NCI-H460 (cell line): ENCODE measurements around the gene ANKRD40. TPM values are rescaled to one million over a fixed set of nuclear protein-coding genes. Genes with fewer than 3 reads are reported as not detected.
"Not testable (repeated sequence)": the region's sequence is repeated elsewhere in the genome, so short reads cannot be mapped to it uniquely, and the experiment has no call there.

Experiments
- DNase-seq: peaks from one replicate; pipeline ENCODE4 v3.0.0-alpha.2; 2016; ENCODE audit warnings: low read depth; ENCODE audit errors: extremely low read depth
- total RNA-seq: library from RNA; depleted of rRNA; stranded (reverse); fragments of >200 nt; shearing (Covaris generic); gene quantifications from 2 replicates; pipeline ENCODE4 v1.2.3, GENCODE V29; 2014

The ANKRD40 gene
- total RNA-seq, 1 experiment from 2014 or later = 54.5 TPM

DNA sequence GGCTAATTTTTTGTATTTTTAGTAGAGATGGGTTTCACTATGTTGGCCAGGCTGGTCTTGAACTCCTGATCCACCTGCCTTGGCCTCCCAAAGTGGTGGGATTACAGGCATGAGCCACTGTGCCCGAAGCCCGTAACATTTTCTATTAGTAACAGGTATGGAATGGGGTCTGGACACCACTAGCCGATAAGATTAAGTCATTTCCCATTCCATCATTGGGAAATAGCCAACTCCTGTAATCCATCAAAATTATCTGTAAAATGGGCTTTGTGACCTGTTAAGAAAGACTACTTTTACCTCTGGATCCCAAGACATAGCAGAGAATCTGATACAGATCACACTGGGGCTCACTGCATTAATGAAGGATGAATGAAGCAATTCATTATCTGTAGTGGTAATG lies 7.8 kb upstream of the ANKRD40 start:
- DNase-seq = no peak

DNA sequence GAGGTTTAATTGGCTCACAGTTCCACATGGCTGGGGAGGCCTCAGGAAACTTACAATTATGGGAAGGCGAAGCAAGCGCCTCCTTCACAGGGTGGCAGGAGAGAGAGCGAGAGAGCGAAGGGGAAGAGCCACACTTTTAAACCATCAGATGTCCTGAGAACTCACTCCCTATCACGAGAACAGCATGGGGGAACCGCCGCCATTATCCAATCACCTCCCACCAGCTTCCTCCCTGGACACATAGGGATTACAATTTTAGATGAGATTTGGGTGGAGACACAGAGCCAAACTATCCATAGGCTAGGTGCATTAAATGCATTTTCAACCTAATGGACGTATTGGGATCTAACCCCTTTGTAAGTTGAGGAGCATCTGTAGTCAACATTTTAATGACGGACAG lies 4.9 kb upstream of the ANKRD40 start:
- no peak for DNase-seq

DNA sequence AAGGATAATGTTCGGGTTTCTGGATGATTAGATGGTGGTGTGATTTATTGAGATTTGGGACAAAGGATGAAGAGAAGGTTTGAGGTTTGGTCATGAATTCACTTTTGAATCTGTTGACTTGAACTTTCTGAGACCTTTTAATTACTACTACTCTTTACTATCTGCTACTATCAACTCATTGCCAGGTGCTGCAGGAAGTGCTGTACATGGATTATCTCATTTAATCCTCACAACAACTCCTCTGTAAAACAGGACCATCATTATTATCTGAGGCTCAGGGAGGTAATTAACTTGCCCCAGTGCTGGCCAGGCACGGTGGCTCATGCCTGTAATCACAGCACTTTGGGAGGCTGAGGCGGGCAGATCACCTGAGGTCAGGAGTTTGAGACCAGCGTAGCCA lies 2.9 kb upstream of the ANKRD40 start:
- DNase-seq = no peak

DNA sequence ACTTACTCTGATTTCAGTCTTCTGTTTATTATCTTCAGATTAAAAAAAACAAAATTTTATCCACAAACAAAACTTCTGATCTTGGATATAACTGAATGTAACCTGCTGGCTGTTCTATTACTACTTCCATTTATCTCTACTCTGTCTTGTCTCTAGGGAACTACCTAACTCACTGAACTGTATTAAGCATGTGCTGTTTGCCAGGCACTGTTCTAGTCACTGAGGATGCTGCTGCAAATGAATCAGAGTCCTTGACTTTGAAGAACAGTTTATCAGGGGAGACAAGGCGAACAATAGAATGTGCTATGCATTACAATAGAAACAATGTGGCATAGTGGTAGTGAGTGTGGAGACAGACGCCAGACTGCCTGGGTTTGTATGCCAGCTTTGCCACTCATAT lies 2.3 kb upstream of the ANKRD40 start:
- no peak for DNase-seq

DNA sequence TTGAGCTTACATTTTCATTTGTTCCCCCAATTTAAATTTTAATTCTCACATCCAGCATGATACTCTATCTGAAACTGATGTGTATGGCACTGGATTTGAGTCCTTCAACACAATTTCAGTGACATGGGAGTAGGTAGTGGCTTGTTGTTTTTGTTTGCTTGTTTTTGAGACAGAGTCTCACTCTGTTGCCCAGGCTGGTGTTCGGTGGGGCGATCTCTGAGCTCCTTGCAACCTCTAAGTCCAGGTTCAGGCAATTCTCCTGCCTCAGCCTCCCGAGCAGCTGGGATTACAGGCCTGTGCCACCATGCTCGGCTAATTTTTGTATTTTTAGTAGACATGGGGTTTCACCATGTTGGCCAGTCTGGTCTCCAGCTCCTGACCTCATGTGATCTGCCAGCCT lies 1.3 kb upstream of the ANKRD40 start:
- not testable (repeated sequence) for DNase-seq

DNA sequence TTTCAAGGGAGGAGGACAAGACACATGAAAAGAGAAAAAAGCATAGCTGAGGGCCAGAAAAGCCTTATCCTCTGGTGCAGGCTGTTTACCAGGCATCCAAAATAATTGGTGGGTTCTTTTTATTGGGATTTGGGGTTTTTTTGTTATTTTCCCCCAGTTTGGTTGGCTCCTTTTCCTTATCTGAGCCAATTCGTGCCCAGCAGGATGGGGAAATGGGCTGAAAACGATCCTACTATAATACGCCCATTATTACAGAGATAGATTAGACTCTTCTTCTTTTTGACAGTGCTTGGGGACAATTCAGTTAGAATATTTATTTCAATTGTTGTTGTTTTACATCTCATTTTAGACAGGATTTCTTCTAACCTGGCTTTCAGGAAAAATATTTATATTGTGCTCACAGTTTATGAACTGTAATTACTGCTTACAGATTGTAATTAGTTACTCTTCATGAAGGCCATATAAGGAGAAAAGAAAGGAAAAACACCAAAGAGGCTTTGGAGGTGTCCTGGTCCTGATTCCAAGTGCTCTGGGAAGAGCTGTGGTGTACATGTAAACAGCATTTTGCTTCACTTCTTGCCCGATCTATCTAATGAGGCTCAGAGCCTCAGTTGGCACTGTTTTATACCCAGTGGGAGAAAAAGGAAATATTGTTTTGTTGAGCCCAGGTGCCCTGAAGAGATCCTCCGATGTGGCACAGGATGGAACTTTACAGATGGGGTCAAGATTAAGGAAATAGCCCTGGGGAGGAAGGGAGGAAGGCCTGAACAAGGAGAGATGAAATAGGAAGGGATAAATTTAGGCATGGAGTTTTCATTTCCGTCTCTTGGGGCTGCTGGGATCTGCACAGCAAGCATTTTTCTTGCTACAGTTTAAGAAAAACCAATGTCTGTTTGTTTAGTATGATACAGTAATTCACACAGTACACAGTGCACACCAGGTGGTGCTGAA lies 611 bp upstream of the ANKRD40 start:
- DNase-seq = no peak

DNA sequence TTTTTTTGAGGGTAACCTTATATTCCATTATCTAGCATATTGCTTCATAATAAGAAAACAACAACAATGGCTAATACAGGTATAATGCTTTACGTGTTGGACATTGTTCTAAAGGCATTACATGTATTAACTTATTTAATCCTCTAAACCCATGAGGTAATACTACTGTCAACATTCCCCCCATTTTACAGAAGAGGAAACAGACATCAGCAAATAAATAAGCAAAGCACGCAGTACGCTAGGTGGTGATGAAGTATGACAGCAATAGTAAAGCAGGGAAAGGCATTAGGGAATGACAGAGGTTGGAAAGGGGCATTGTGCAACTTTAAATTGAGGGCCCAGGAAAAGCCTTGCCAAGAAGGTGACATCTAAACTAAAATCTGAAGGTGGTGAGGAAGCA lies 4.6 kb downstream of the ANKRD40 start:
- no peak for DNase-seq

DNA sequence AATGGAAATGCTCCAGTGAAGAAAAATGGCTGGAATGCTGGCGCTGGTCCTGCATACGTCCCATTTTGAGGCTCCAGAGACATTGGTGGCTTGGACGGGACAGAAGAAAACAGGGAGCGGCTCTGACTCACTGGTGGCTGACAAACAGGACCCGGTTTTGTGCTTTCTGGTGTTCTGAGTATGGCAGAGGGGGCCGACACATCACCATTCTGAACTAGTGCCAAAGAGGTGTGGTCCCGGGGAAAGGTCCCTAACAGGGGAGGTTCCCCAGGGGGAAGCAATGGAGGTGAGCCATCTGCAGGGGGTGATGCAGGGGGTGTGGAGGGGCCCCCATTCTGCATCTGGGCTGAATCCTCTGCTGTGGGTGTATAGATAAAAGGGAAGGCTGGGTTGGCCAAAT lies 8.3 kb downstream of the ANKRD40 start:
- DNase-seq = no peak

DNA sequence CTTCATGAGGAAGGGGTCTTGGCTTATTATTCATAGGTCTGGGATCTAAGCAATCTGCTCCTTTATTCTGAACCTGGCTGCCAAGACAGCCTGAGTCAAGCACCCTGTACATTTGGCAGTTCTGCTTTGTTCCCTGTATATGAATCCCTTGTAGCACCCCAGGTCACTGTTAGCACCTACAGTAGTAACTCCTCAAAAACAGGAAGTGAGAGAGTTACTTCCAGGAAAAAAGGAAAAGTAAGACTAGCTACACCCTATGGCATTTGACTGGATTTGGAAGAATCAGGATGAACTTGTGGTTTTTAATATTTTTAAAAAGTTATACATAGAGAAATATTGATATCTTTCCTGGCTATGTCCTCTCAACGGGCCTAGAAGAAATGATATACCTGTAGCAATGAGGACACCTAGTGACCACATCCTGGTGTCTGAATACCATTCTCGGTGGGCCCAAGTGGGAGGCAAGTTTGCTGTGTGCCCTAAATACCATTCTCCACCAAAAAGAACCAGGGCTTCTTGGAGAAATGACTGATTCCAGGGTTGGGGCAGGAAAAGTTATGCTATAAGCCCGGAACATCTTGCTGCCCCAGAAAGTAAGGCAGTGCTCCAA lies 9.9 kb downstream of the ANKRD40 start:
- no peak for DNase-seq

DNA sequence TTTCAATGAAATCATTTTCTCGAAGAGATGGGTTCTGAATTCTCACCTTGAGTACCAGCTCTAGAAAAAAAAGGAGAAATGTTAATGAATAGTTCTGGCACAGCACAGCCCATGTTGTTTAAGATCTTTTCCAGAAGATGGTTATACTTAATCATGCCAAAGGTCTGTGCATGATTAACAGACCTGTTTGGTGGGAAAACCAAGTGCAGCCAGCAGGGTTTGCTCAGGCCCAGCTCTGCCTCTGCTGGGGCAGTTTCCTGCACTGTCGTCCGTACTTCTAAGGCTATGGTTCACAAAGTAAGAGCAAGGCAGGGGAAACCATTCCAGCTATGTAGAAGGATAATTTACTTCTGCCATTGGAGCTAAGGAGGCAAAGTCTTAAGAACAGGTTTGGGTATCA lies 10.7 kb downstream of the ANKRD40 start:
- no peak for DNase-seq

DNA sequence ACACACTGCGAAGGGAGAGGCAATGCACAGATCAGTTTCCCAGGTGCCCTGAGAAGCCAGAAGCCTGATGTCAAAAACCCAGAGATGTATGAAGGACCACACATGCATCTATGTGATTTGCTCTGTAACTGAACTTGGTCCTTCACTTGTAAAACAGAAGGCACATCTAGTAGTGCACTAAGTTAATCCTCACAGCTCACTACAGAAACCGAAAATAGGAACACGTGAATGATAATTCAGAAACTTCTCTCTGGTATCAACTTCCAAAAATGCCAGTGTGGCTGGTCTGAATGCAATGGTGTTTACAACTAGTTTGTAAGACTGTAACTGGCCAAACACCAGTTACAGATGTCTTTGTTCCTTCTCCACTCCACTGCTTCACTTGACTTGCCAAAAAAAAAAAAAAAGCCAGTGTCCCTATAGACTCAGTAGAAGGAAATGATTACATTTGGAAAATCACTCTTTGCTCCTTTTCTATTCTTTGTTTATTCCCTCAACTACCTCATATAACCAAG lies 11.3 kb downstream of the ANKRD40 start:
- DNase-seq = no peak

DNA sequence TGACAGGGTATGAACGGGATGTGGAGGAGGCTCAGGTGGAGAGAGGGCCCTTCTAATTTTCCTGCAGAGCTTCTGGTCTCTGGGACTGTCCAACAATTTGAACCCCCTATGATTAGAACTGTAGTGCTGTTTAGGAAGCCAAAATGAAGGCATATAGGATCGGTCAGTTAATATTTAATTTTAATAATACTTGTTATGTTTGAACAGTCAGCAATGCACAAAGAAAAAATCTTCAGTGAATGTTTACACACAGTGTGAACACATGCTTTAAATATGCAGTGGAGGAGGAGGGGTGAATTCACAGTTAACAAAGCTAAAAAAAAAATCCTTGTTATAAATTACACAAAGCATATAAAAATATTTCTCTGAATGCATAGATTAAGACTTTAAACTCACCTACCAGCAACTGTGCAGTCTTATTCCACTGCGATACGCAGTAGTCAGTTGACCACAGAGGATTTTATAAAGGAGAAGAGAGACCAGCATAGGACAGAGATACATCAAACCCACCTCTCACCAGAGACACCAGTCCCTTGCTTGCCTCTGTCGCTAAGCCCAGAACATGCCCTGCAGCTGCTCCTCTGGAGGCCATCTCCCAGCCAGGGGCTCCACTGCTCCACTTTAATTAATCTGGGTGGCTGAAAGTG lies 14.6 kb downstream of the ANKRD40 start:
- DNase-seq = no peak

DNA sequence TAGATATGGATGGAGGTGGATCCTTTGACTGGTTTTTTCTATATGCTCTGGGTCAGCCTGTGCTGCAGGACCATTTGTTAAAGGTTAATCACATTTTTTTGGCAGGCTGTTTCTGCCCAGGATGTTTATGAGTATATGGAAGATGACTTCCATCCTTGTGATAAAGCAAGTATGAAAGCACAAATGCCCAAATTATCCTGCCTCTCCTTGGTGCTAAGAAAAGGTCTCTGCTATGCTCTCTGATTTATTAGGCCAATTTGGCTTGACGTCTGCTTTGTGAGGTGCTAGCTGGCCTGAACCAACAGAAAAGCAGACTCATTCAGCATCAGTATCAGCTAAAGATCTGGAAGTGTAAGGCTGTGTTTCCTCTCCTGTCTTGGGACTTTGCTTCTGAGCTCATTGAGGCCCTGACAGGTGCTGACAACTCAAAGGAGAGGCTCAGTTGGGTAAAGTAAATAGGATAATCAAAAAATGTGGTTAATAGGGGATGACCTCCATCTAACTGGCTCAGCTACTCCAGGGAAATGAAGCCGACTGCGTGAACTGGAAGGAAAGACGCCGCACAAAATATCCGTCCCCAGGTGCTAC lies 15.2 kb downstream of the ANKRD40 start:
- no peak for DNase-seq

DNA sequence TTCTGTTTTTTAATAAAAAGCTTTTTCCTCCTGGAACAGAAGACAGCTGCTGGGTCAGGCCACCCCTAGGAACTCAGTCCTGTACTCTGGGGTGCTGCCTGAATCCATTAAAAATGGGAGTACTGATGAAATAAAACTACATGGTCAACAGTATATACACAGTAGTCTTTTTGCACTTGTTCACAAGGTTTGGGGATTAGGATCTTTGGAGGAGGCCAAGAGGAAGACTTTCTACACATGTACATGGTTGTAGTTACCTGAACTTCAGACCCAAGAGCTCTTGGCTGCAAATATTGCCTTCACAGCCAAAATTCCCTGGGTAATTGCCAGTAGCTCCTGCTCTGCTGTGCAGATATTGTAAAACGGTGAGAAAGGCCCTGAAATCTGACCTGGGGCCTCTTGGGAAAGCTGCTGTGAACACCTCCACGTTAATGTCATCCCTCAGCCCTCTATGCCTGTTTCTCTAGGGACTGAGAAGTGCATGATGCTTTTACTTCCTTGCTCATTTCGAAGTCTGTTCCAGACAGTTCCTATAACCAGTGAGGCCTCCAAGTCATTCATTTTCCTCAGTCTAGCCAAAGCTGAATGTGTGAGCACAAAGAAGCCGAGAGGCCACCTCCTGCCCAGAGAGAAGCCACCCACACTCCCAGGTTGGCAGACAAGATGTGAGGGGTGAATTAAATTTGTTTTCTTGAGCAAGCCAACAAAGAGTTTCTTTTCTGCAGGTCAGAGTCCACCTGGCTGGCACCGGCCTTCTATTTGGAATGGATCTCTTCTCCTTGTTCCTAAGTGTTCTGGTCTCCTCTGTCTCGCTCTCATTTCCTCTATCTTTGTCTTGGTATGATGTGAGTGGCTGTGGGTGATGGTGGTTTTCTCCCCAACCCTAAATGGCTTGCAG lies 15.9 kb downstream of the ANKRD40 start:
- DNase-seq = no peak

DNA sequence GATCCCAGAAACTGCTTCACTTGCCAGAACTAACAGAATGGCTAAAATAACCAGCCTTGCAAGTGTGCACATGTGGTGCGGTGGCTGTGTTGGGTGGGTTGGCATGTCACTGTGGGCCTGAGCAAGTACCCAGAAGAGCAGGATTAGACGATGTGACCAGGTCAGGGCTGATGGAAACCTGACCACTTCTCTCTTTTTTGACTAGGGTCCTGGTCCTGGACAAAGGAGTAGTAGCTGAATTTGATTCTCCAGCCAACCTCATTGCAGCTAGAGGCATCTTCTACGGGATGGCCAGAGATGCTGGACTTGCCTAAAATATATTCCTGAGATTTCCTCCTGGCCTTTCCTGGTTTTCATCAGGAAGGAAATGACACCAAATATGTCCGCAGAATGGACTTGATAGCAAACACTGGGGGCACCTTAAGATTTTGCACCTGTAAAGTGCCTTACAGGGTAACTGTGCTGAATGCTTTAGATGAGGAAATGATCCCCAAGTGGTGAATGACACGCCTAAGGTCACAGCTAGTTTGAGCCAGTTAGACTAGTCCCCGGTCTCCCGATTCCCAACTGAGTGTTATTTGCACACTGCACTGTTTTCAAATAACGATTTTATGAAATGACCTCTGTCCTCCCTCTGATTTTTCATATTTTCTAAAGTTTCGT lies 16.7 kb downstream of the ANKRD40 start:
- no peak for DNase-seq

DNA sequence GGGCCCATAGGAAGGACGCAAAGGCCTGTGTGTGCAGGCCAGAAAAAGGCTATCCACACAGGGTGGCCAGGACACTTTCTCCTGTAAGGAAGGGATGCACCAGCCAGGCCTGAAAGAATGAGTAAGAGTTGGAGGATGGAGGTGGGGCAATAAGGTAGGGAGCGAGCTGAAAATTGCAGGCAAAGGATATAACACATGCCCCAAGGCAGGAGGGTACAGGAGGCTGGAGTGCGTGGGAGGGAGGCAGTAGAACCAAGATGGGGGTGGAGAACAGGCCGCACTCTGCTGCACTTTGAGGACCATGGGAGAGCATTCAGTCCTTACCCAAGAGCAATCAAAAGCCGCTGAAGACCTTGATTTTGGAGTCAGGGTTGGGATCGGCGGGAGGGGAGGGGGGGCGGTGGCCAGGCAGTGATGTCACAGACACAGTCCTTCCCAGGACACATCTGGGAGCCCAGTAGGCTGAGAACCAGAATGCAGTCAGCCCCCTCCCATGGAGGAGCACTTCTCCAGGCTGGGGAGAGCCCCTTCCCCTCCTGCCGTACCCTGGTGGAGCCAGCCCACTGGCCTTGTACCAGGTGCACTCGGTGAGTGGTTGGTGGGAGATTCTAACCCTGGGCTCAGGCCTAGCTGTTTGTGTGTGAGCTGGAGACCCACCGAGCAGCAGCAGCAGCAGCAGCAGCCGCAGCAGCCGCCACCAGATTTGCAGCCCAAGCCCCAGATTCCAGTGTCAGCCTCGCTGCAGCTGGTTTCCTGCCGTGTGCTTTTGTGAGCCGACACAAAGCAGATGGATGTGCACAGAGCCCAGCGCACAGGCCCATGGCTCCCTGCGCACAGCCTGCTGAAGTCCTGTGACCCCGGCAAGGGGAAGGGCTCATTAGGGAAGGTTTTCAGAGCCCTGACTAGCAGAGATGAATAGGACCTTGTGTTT lies 17.5 kb downstream of the ANKRD40 start:
- DNase-seq = no peak

DNA sequence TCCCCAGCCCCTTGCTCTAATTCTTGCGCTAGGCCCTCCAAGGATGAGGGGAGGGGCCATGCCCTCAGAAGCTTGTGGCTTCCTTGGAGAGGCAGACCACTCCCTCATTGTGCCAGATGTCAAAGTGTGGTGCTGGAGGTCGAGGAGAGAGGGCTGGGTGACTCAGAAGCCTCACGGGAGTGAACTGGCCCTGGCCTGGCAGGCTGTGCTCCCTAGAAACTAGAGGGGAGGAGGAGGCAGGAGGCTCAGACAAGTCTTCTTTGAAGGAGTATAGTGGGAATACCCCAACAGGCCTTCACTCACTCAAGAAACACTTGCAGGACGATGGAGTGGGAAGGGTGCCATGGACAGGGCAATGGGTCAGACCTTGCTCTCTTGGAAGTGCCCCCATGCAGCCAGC lies 18.5 kb downstream of the ANKRD40 start:
- no peak for DNase-seq

DNA sequence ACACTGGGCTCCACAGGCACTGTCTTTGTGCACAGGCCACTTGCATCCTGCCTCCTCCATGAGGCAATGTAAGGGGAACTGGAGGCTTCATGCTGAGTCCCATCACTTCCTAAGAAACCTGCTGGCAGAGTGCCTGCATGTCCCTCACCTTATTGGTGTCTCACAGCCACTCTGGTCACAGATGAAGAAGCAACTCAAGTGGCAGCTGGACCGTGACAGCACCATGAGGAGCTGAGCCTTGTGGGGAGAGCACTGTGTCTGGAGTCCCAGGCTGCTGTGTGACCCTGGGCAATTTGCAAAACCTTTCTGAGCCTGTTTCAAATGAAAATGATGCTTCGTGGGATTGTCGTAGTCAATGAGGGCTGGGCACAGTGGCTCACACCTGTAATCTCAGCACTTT lies 19.5 kb downstream of the ANKRD40 start:
- no peak for DNase-seq
